OCI-LY1 (cell line): ENCODE measurements around the gene ACTL10.
"Not testable (repeated sequence)": the region's sequence is repeated elsewhere in the genome, so short reads cannot be mapped to it uniquely, and the experiment has no call there.

Source experiments
- H2AFZ ChIP-seq: fragments of 200-600 bp; sonication (generic), shearing (Covaris generic); 2 replicates; pipeline ENCODE4 v1.6.0; 2014; ENCODE audit warnings: antibody characterized with exemption, mild to moderate bottlenecking, low read length
- H3F3A ChIP-seq: fragments of 200-600 bp; sonication (generic), shearing (Covaris generic); 2 replicates; pipeline ENCODE4 v1.6.0; 2014; ENCODE audit warnings: mild to moderate bottlenecking, antibody characterized with exemption, low read length, moderate library complexity; ENCODE audit not compliant: insufficient read depth
- H3K27ac ChIP-seq: fragments of 200-600 bp; sonication (generic); 2 replicates; pipeline ENCODE4 v1.5.1; 2014; ENCODE audit warnings: low read length, mixed run types, mild to moderate bottlenecking, low read depth; ENCODE audit not compliant: poor library complexity, severe bottlenecking
- H3K27me3 ChIP-seq: fragments of 200-600 bp; sonication (generic); 2 replicates; pipeline ENCODE4 v1.6.0; 2014; ENCODE audit warnings: antibody characterized with exemption, mild to moderate bottlenecking, low read length, moderate library complexity; ENCODE audit not compliant: insufficient read depth
- H3K36me3 ChIP-seq: fragments of 200-600 bp; sonication (generic); 2 replicates; pipeline ENCODE4 v1.6.1; 2014; ENCODE audit warnings: mild to moderate bottlenecking, antibody characterized with exemption, low read length, moderate library complexity, mixed read lengths; ENCODE audit not compliant: insufficient read depth
- H3K4me1 ChIP-seq: fragments of 200-600 bp; sonication (generic); 2 replicates; pipeline ENCODE4 v1.5.1; 2014; ENCODE audit warnings: mild to moderate bottlenecking, low read length, moderate library complexity; ENCODE audit not compliant: insufficient read depth, severe bottlenecking
- H3K4me2 ChIP-seq: fragments of 200-600 bp; sonication (generic), shearing (Covaris generic); 2 replicates; pipeline ENCODE4 v1.6.1; 2014; ENCODE audit warnings: low read length
- H3K4me3 ChIP-seq: fragments of 200-600 bp; sonication (generic); 2 replicates; pipeline ENCODE4 v1.5.1; 2014; ENCODE audit warnings: low read length, low read depth, mild to moderate bottlenecking, mixed read lengths; ENCODE audit not compliant: poor library complexity, severe bottlenecking
- H3K79me2 ChIP-seq: fragments of 200-600 bp; shearing (Covaris generic); 2 replicates; pipeline ENCODE4 v1.6.1; 2016; ENCODE audit warnings: mixed run types, low read length, mixed read lengths; ENCODE audit not compliant: insufficient read depth
- H3K9ac ChIP-seq: fragments of 200-600 bp; sonication (generic), shearing (Covaris generic); 2 replicates; pipeline ENCODE4 v1.6.1; 2014; ENCODE audit warnings: mild to moderate bottlenecking, low read length, mixed read lengths
- H3K9me2 ChIP-seq: fragments of 200-600 bp; sonication (generic), shearing (Covaris generic); 2 replicates; pipeline ENCODE4 v1.6.1; 2014; ENCODE audit warnings: low read depth, mild to moderate bottlenecking, low read length, mixed read lengths
- H3K9me3 ChIP-seq: fragments of 200-600 bp; shearing (Covaris generic); 2 replicates; pipeline ENCODE4 v1.6.1; 2014; ENCODE audit warnings: low read length, mixed read lengths
- H4K20me1 ChIP-seq: fragments of 200-600 bp; sonication (generic), shearing (Covaris generic); 2 replicates; pipeline ENCODE4 v1.6.0; 2016; ENCODE audit warnings: mild to moderate bottlenecking, low read length; ENCODE audit not compliant: insufficient read depth
- EZH2 ChIP-seq: fragments of 200-600 bp; sonication (generic), shearing (Covaris generic); IDR thresholded peaks from 2 replicates; pipeline ENCODE4 v1.8.0; 2017; ENCODE audit warnings: borderline replicate concordance, mixed run types, mild to moderate bottlenecking, antibody characterized with exemption, low read length, moderate library complexity, mixed read lengths
- TF ChIP-seq, protein P1 (sequence below): fragments of 200-600 bp; sonication (generic), shearing (Covaris generic); IDR thresholded peaks from 2 replicates; pipeline ENCODE4 v1.5.1; 2017; ENCODE audit warnings: mild to moderate bottlenecking, antibody characterized with exemption, low read length, moderate library complexity, mixed read lengths

The ACTL10 gene

DNA sequence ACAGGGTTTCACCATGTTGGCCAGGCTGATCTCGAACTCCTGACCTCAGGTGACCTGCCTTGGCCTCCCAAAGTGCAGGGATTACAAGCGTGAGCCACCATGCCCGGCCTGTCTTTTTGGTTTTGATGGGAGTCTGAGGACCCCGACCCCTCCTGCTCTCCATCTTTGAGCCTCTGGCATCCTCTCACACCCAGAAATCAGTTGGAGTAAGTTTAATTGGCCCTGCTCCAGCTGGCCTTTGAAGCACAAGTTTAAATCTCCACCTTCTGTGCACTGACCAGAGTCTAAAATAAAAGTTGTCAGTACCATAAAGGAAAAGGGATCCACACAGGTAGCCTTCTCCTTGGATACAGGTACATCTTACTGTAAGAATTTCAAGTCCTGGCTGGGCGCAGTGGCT is 20.6 kb upstream of the ACTL10 start:
- H3K9me3 ChIP-seq: no peaks in the 10 kb centered on the region
- no peaks in the 10 kb centered on the region for H3K79me2 ChIP-seq

DNA sequence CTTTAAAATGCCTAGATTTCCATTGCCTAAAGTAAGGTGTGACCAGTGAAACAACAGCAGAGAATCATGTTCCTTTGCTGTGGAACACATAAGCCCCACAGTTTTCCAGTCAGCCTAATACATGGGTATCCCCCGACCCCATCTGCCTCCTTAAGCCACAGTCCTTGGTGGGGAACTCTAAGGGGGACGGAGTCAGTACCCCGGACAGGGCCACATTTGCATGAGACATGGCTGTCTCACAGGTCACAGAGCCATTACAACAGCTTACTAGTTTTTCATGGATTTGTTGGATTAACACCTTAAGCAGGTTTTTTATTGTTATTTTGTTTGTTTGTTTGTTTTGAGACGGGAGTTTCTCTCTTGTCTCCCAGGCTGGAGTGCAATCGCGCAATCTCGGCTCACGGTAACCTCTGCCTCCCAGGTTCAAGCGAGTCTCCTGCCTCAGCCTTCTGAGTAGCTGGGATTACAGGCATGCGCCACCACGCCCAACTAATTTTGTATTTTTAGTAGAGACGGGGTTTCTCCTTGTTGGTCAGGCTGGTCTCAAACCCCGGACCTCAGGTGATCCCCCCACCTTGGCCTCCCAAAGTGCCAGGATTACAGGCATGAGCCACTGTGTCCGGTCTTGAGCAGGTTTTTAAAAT is 19.7 kb upstream of the ACTL10 start:
- H3K36me3 ChIP-seq: peaks cover 27% of the 10 kb centered on the region
- H3K4me2 ChIP-seq, H3F3A ChIP-seq, H3K9me2 ChIP-seq, H3K9ac ChIP-seq, H3K9me3 ChIP-seq, H3K4me1 ChIP-seq, H2AFZ ChIP-seq, H3K4me3 ChIP-seq, H4K20me1 ChIP-seq, H3K79me2 ChIP-seq, H3K27me3 ChIP-seq, H3K27ac ChIP-seq: not testable (repeated sequence)

More for the DNA sequence above, 20.6 kb upstream of the ACTL10 start:
- peaks cover 31% of the 10 kb centered on the region for H3K36me3 ChIP-seq
- H4K20me1 ChIP-seq: no peaks in the 10 kb centered on the region
- H2AFZ ChIP-seq: no peak overlapping the region
- TF ChIP-seq, protein P1, sequence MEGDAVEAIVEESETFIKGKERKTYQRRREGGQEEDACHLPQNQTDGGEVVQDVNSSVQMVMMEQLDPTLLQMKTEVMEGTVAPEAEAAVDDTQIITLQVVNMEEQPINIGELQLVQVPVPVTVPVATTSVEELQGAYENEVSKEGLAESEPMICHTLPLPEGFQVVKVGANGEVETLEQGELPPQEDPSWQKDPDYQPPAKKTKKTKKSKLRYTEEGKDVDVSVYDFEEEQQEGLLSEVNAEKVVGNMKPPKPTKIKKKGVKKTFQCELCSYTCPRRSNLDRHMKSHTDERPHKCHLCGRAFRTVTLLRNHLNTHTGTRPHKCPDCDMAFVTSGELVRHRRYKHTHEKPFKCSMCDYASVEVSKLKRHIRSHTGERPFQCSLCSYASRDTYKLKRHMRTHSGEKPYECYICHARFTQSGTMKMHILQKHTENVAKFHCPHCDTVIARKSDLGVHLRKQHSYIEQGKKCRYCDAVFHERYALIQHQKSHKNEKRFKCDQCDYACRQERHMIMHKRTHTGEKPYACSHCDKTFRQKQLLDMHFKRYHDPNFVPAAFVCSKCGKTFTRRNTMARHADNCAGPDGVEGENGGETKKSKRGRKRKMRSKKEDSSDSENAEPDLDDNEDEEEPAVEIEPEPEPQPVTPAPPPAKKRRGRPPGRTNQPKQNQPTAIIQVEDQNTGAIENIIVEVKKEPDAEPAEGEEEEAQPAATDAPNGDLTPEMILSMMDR: no peak
- TF ChIP-seq EZH2: no peak
- H3K27me3 ChIP-seq: no peaks in the 10 kb centered on the region
- H3K4me3 ChIP-seq: no peak overlapping the region
- no peak overlapping the region for H3K27ac ChIP-seq
- no peaks in the 10 kb centered on the region for H3K9me2 ChIP-seq
- no peak overlapping the region for H3K4me2 ChIP-seq
- no peaks in the 10 kb centered on the region for H3F3A ChIP-seq
- no peak overlapping the region for H3K9ac ChIP-seq
- peaks cover 6% of the 10 kb centered on the region for H3K4me1 ChIP-seq

DNA sequence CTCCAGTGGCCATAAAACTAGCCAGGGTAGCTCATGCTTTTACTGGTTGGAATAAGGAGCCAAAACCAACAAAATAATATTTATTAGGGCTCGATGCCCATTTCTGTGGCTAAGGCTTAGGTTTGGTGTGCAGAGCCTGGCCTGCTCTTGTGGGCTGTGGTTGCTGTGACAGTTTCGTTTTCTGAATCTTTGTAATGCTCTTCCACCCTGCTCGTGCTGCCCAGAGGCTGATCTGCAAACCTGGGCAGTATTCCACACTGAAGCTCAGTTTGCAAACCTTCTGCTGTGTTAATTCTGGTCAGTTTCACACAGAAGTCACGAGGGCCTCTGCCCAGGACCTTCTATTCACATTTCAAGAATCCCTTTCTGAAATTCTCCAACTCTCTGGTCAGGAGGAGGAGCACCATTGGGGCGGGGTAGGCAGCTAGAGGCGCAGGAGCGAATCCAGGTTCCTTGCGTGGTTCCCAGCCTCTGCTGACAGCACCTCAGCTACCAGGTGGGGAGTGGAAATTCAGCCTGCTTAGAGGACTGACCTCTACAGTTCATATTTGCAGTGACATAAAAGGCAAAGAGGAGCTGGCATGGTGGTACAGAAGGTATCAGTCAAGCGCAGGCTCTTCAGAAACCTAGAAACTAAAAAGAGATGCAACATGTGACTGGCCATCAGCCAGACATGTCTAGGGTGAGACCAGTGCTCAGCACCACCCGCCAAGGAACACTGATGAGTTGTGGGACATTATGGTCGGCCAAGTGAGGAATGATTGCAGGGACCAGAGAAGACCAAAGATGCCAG is 18.9 kb upstream of the ACTL10 start:
- H3F3A ChIP-seq: no peaks in the 10 kb centered on the region
- peaks cover 24% of the 10 kb centered on the region for H3K36me3 ChIP-seq
- H3K9ac ChIP-seq: no peak overlapping the region
- H3K79me2 ChIP-seq: no peaks in the 10 kb centered on the region
- H3K9me3 ChIP-seq: no peaks in the 10 kb centered on the region
- TF ChIP-seq, protein P1: no peak
- no peak for TF ChIP-seq EZH2
- H3K9me2 ChIP-seq: no peaks in the 10 kb centered on the region
- H3K4me2 ChIP-seq: no peak overlapping the region
- H2AFZ ChIP-seq: no peak overlapping the region
- no peak overlapping the region for H3K4me3 ChIP-seq
- no peak overlapping the region for H3K27ac ChIP-seq
- no peaks in the 10 kb centered on the region for H3K27me3 ChIP-seq
- no peaks in the 10 kb centered on the region for H4K20me1 ChIP-seq
- peaks cover 10% of the 10 kb centered on the region for H3K4me1 ChIP-seq
